Activated naive CD4-positive, alpha-beta T cell treated with Interleukin-2 at 50 U/mL for 16 hours (primary cell): ENCODE results near the gene SPATA19.
"Not testable (repeated sequence)": the region's sequence is repeated elsewhere in the genome, so short reads cannot be mapped to it uniquely, and the experiment has no call there.

Experiments
- DNase-seq: peaks from one replicate; pipeline ENCODE4 v3.0.0-alpha.2; 2020

The SPATA19 gene, protein sequence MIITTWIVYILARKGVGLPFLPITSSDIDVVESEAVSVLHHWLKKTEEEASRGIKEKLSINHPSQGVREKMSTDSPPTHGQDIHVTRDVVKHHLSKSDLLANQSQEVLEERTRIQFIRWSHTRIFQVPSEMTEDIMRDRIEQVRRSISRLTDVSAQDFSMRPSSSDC

DNA sequence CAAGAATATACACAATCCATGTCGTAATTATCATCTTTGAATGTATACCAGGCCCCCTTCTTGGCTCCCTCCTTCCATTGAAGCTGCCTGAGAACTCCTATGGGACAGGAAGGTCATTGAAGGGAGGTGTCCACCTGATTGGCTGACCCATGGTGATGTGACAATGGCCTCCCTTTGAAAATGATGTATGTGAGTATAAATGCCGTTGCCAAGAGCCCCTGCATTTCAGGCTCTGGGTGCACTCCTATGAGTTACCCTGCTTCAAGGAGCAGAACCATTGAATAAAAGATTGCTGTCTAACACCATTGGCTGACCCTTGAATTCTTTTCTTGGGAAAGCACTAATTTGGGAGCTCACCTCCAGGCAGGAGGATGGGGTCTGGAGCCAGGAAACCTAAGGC is at the start of gene SPATA19:
Gene SPATA19 (minus strand): TSS at position 101 of the 400 bp plus-strand sequence. CDS start 67 bp downstream, at position 34.
- DNase-seq = no peak

DNA sequence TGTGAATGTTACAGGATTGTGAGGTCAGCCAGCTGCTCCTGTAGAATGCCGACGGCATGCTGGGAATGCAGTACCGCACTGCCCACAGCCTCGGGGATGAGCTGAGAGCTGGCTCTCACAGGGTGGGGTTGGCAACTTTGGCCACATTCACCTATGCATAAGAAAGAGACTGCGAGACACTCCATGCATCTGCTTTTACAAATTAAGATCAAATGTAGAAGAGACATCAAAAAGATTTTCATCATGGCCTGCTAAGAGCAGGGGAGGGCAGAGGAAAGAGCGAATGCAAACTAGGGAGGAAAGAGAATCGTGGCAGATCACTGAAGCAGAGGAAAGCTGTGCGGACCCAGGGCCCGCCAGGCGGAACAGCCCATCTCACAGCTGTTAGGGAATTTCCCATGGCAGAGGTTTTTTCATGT is 49.8 kb upstream of the SPATA19 start:
- no peak for DNase-seq

- DNase-seq = no peak
Measured at GRCh38 chr11:133893381-133893780, 48.1 kb upstream of the SPATA19 start.

DNA sequence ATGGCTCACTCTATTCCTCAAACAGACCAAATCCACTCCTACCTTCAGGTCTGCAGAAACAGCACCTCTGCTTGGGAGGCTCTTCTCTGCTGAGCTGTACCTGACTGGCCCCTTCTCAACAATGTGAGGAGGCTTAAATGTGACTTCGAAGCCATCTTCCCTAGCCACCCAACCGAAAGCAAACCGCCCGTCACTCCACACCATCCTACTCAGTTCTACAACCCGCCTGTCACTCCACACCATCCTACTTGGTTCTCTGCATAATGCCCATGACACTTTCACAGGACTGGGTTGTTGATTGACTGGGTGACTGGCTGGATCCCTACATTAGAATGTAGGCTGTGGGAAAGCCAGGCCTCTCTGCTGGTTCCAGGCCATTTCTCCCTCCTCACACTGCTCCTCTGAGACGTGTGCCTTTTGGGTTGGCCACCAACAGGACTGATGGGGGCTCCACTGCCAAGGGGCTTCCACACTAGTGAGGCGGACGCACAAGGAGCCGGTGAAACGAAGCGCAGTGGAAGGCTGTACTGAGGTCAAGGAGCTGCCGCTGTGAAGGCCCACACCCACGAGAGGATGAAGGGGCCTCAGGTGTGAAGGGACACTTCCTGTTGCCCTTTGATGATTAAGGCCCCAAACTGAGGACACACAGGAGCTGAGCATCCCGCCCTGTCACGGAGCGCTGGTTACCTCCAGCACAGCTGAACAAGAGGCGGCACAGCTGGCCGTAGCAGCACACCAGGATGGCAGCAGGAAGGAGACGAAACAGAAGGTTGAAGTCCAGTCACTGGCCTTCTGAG is 47.5 kb upstream of the SPATA19 start:
- DNase-seq = no peak

- no peak for DNase-seq
Measured at GRCh38 chr11:133892126-133892525, 46.8 kb upstream of the SPATA19 start.

- DNase-seq = no peak
Measured at GRCh38 chr11:133889893-133890292, 44.6 kb upstream of the SPATA19 start.

GRCh38 chr11:133889188-133889587 is 43.9 kb upstream of the SPATA19 start:
- DNase-seq = no peak

GRCh38 chr11:133887692-133888332 is 42.5 kb upstream of the SPATA19 start:
- DNase-seq = no peak

- DNase-seq = no peak
Measured at GRCh38 chr11:133886029-133886428, 40.7 kb upstream of the SPATA19 start.

GRCh38 chr11:133872160-133872559 is 26.8 kb upstream of the SPATA19 start:
- no peak for DNase-seq

GRCh38 chr11:133867456-133867855 is 22.1 kb upstream of the SPATA19 start:
- no peak for DNase-seq

DNA sequence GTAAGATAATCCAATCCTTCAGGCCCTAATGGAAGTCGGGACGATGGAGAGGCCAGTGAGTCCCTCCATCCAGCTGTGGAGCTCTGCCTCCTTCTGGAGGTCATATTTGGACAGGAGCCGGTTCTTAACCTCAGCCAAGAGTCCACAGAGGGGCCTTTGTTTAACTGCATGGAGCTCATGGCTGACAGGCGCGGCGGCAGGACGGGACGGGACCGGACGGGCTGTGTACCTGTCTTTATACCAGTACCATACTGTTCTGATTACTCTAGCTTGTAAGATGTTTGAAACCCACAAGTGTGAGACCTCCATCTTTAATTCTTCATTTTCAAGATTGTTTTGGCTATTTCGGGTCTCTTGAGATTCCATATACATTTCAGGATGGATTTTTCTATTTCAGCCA is 20.2 kb upstream of the SPATA19 start:
- DNase-seq = no peak

GRCh38 chr11:133864756-133865155 is 19.4 kb upstream of the SPATA19 start:
- no peak for DNase-seq

DNA sequence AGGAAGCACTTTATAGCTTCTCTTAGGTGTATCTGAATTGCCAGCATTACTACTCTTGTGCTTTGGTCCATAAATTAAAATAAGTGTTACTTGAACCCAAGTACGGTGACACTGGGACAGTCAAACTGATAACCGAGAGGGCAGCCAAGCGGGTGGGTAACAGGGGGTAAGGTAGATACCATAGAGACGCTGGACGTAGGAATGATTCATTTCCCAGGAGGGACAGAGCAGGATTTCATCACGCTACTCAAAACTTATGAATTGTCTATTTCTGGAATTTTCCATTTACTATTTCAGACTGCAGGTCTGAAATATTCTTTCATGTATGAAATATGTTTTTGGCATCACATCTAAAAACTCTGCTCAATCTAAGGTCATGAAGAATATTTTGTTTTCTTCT is 14.8 kb upstream of the SPATA19 start:
- no peak for DNase-seq

GRCh38 chr11:133854330-133854960 is 9.1 kb upstream of the SPATA19 start:
- not testable (repeated sequence) for DNase-seq

DNA sequence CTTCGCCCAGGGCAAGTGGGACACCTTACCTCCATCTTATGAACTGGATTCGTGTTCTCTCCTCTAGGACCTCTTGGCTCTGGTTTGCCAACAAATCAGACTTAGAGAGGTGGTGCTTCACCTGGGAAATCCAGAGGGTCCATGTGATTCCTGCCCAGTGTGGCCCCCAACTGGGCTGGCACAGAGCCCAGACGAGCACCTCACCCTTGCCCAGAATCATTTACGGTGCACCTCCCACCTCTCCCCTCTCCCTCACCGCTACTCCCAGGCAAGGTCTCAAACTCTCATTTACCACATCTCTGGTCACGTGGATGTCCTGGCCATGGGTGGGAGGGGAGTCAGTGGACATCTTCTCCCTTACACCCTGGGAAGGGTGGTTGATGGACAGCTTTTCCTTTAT is 1.1 kb downstream of the SPATA19 start:
- DNase-seq = no peak

GRCh38 chr11:133843454-133843987 is 1.8 kb downstream of the SPATA19 start:
- DNase-seq = no peak

DNA sequence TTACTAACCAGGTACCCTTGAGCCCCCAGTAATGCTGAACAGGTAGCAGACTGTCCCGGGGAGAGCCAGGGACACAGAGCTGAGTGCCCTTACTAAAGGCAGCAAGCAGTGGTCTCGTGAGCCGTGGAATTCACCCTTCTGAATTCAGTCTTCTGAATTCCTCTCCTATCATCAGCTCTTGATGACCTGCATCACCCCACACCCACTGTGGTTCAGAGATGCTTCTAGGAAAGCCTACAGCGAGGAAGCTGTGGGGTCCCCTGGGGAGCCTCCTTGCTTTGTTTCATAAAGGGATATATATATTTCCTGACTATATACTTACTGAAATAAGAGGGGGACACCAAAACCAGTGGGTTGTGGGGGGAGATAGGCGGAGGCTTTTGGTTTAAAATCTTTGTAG is 2.6 kb downstream of the SPATA19 start:
- DNase-seq = no peak

- no peak for DNase-seq
Measured at GRCh38 chr11:133842053-133842452, 3.3 kb downstream of the SPATA19 start.

DNA sequence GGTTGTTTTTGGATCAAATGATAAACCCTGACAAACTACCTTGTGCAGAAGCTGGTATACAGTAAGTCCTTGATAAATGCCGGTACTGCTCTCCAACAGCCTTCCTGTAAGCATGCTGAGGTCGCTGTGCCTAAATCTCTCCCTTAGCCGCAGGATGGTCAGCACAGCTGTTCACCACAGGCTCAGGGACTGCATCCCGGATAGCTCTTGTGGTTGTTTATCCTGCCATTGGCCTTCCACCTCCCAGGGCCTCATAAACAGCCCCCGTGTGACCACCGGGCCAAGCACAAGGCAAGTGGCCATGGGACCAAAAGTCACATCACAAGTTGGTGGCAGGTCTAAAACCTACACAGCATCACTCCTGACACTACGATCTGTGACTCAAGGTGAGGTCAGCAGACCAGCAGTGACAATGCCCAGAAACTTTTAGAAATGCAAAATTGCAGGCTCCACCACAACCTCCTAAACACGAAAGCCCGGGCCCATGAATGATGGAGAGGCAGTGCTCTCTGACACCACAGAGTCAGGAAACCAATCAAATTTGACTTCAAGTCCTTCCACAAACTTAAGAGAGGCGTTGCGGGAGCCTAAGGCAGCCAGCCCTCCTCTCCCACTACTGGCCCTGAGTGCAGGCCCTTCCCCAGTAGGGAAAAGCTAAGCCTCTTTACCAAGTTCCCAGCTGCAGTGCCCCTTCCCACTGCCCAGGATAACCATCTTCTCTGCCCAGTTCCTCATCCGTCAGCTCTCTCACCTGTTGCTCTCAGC is 3.9 kb downstream of the SPATA19 start:
- no peak for DNase-seq

DNA sequence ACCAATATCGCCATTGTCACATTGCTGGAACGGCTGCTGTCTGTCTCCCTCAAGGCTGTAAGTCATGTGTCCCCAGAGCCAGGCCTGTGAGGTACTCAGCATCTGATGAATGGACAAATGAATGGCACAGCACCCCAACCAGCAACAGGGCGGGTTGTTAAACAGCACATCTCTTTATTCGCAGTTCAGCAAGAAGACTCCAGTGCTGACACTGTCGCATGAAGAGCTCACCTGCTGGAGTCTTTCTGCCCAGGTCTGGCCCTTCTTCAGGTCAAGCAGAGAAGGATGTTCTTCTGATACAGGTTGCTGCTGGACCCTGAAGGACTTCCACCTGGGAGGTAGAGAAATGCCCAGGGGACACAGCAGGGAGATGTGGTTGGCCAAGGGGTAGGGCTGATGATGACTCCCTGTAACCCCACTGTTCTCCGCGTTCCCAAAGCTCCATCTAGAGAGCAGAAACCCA is 4.8 kb downstream of the SPATA19 start:
- DNase-seq = no peak
